Keratinocyte (primary cell): ENCODE measurements around the gene PEX7. TPM values are rescaled to one million over a fixed set of nuclear protein-coding genes. Genes with fewer than 3 reads are reported as not detected.

Source experiments
- DNase-seq: peaks from one replicate; pipeline ENCODE4 v3.0.0-alpha.2; 2011; ENCODE audit warnings: low read depth, missing footprints, low spot score
- FAIRE-seq: peaks from 2 replicates; lab custom pipeline; 2011; peaks lifted over from hg19 to GRCh38; lab: Jason Lieb, UNC
- H2AFZ ChIP-seq: 2 replicates; pipeline ENCODE4 v1.6.0; 2012; ENCODE audit warnings: low read length, control low read depth, inconsistent platforms; ENCODE audit not compliant: control insufficient read depth
- H3K27ac ChIP-seq: 2 replicates; pipeline ENCODE4 v1.5.1; 2011; ENCODE audit warnings: low read length; ENCODE audit not compliant: control insufficient read depth, insufficient read depth
- H3K27me3 ChIP-seq: 3 replicates; pipeline ENCODE4 v1.6.0; 2011; ENCODE audit warnings: low read length; ENCODE audit not compliant: control insufficient read depth, insufficient read depth; ENCODE audit errors: extremely low read depth
- H3K36me3 ChIP-seq, 2 experiments: 2 replicates in 1 of 2; 3 replicates in 1 of 2; pipeline ENCODE4 v1.5.1; 2011; ENCODE audit warnings: low read length in 2 of 2, mild to moderate bottlenecking in 1 of 2; ENCODE audit not compliant: control insufficient read depth in 2 of 2, insufficient read depth in 2 of 2; ENCODE audit errors: extremely low read depth in 1 of 2
- H3K4me1 ChIP-seq: 3 replicates; pipeline ENCODE4 v1.5.1; 2011; ENCODE audit warnings: low read length; ENCODE audit not compliant: control insufficient read depth, insufficient read depth; ENCODE audit errors: extremely low read depth
- H3K4me2 ChIP-seq: 3 replicates; pipeline ENCODE4 v1.6.0; 2011; ENCODE audit warnings: low read depth, low read length; ENCODE audit not compliant: control insufficient read depth, insufficient read depth; ENCODE audit errors: extremely low read depth
- H3K4me3 ChIP-seq, 3 experiments: fragments of 200-600 bp in 1 of 3; sonication (generic) in 1 of 3; 2 replicates in 2 of 3; 3 replicates in 1 of 3; pipeline ENCODE4 v1.5.1; 2011 to 2016; ENCODE audit warnings: low read length in 3 of 3, mild to moderate bottlenecking in 3 of 3, control low read depth in 2 of 3, inconsistent platforms in 1 of 3, low read depth in 1 of 3, mixed read lengths in 1 of 3, mixed run types in 1 of 3, moderate library complexity in 1 of 3; ENCODE audit not compliant: control insufficient read depth in 2 of 3, insufficient read depth in 2 of 3; ENCODE audit errors: extremely low read depth in 1 of 3
- H3K79me2 ChIP-seq: 2 replicates; pipeline ENCODE4 v1.6.0; 2012; ENCODE audit warnings: low read length; ENCODE audit not compliant: control insufficient read depth, insufficient read depth
- H3K9ac ChIP-seq: 3 replicates; pipeline ENCODE4 v1.6.0; 2011; ENCODE audit warnings: low read length; ENCODE audit not compliant: control insufficient read depth, insufficient read depth; ENCODE audit errors: extremely low read depth
- H3K9me1 ChIP-seq: 3 replicates; pipeline ENCODE4 v1.6.0; 2011; ENCODE audit warnings: low read length; ENCODE audit not compliant: control insufficient read depth, insufficient read depth; ENCODE audit errors: extremely low read depth
- H3K9me3 ChIP-seq: 2 replicates; pipeline ENCODE4 v1.5.1; 2012; ENCODE audit warnings: low read depth, low read length; ENCODE audit not compliant: control insufficient read depth
- H4K20me1 ChIP-seq: 3 replicates; pipeline ENCODE4 v1.6.0; 2011; ENCODE audit warnings: low read length; ENCODE audit not compliant: control insufficient read depth, insufficient read depth; ENCODE audit errors: extremely low read depth
- EZH2 ChIP-seq: IDR thresholded peaks from one replicate; pipeline ENCODE4 v1.6.1; 2012; ENCODE audit warnings: inconsistent platforms, mild to moderate bottlenecking, low read length, moderate library complexity
- dilution Hi-C: fragments of 300-500 bp; cut with MboI; formaldehyde crosslinking; loops from one replicate; pipeline ENCODE4 v1.7.0; 2020; ENCODE audit warnings: low sequenced_read_pairs; ENCODE audit not compliant: extremely low pct_ligation_motif_present
- polyA plus RNA-seq, 5 experiments: library from polyadenylated mRNA; depleted of rRNA in 3 of 5; stranded (reverse) in 3 of 5; stranded (forward) in 1 of 5; unstranded in 1 of 5; fragments of >200 nt; gene quantifications; 1 replicate in 1 of 5; 2 replicates in 3 of 5; 3 replicates in 1 of 5; pipeline versions ENCODE4 v1.2.1 to v1.2.3, GENCODE V29; 2011 to 2012; ENCODE audit warnings: missing spikeins in 2 of 5, low read depth in 1 of 5, low replicate concordance in 1 of 5
- TF ChIP-seq, protein P1 (sequence below), 3 experiments: IDR thresholded peaks in 1 of 3; conservative IDR thresholded peaks in 1 of 3; optimal IDR thresholded peaks in 1 of 3; 2 replicates in 2 of 3; 3 replicates in 1 of 3; pipeline versions ENCODE3 to v1.5.1; 2011; ENCODE audit warnings: low read length in 3 of 3, mild to moderate bottlenecking in 3 of 3, moderate library complexity in 2 of 3, control low read depth in 1 of 3, inconsistent platforms in 1 of 3; ENCODE audit not compliant: insufficient read depth in 2 of 3; ENCODE audit errors: extremely low read depth in 1 of 3

PEX7 gene
- polyA plus RNA-seq, 1 donor (not counting 4 experiments of a cell fraction or from before 2014, with no cell fraction given), result 15.6 TPM

DNA sequence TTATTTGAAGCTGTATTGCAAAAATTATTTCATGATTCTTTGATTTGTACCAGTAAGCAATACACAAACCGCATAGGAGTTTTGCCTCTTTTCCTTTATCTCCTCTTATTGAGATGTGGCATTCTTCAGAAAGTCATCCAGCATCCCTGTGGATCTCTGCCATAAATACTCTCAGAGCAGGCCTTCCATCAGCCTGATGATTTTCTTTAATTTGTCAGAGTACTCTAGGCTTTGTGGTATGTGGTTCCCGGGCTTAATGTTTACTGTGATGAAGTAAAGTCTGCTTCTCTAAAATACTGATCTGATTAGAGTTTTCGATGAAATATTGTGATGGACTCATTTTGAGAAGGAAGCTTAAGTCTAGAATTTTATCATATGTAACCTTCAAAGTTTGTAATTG lies 68.6 kb downstream of the PEX7 start:
- Histone ChIP-seq H3K36me3 (no peaks in the 10 kb centered on the region), H3K27ac (no peak overlapping the region), H3K79me2 (no peaks in the 10 kb centered on the region), H3K4me2 (no peak overlapping the region), H4K20me1 (no peaks in the 10 kb centered on the region), H3K27me3 (no peaks in the 10 kb centered on the region), H3K4me1 (no peaks in the 10 kb centered on the region), H3K4me3 (no peak overlapping the region), H3K9me3 (no peaks in the 10 kb centered on the region), H3K9ac (no peak overlapping the region), H3K9me1 (no peaks in the 10 kb centered on the region), H2AFZ (no peak overlapping the region)
- FAIRE-seq (no peak), DNase-seq (no peak)
- TF ChIP-seq, protein P1, sequence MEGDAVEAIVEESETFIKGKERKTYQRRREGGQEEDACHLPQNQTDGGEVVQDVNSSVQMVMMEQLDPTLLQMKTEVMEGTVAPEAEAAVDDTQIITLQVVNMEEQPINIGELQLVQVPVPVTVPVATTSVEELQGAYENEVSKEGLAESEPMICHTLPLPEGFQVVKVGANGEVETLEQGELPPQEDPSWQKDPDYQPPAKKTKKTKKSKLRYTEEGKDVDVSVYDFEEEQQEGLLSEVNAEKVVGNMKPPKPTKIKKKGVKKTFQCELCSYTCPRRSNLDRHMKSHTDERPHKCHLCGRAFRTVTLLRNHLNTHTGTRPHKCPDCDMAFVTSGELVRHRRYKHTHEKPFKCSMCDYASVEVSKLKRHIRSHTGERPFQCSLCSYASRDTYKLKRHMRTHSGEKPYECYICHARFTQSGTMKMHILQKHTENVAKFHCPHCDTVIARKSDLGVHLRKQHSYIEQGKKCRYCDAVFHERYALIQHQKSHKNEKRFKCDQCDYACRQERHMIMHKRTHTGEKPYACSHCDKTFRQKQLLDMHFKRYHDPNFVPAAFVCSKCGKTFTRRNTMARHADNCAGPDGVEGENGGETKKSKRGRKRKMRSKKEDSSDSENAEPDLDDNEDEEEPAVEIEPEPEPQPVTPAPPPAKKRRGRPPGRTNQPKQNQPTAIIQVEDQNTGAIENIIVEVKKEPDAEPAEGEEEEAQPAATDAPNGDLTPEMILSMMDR (optimal IDR thresholded peaks at IDR 0.05 in 1 of 3, IDR thresholded peaks at IDR 0.05 in 1 of 3, conservative IDR thresholded peaks at IDR 0.05 in 1 of 3; ENCODE audit: extremely low read depth in 1 of 3, insufficient read depth in 2 of 3, low read length in 3 of 3), result no peak
- TF ChIP-seq EZH2, result no peak
- dilution Hi-C loops, result no loop called here

DNA sequence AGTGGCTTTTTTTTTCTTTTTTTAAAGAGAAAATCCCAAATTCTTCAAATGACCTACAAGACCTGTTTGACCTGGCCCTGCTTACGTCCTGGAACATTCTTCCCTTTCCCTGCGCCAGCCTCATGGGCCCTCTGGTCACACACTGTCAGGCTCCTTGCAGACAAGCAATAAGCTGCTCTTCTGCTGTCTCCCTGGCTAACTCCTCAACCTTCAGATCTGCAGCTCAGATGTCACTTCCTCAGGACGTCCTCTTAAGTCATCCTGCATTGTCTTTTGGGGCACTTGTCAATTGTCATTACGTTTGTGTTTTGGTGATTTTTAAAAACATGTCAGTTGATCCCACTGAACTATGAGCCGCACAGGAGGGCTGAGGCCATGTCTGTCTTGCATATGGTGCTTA lies 70.8 kb downstream of the PEX7 start:
- H3K4me3 ChIP-seq, result no peak overlapping the region
- no peak overlapping the region for H3K27ac ChIP-seq
- no peaks in the 10 kb centered on the region for H4K20me1 ChIP-seq
- no peak overlapping the region for H3K9ac ChIP-seq
- DNase-seq, result no peak
- H2AFZ ChIP-seq, result no peak overlapping the region
- no peaks in the 10 kb centered on the region for H3K79me2 ChIP-seq
- TF ChIP-seq EZH2, result no peak
- TF ChIP-seq, protein P1 (optimal IDR thresholded peaks at IDR 0.05 in 1 of 3, IDR thresholded peaks at IDR 0.05 in 1 of 3, conservative IDR thresholded peaks at IDR 0.05 in 1 of 3; ENCODE audit: extremely low read depth in 1 of 3, insufficient read depth in 2 of 3, low read length in 3 of 3), result no peak
- H3K36me3 ChIP-seq, result no peaks in the 10 kb centered on the region
- dilution Hi-C loops, result no loop called here
- H3K4me1 ChIP-seq, result no peaks in the 10 kb centered on the region
- no peaks in the 10 kb centered on the region for H3K27me3 ChIP-seq
- no peak overlapping the region for H3K4me2 ChIP-seq
- no peaks in the 10 kb centered on the region for H3K9me3 ChIP-seq
- H3K9me1 ChIP-seq, result no peaks in the 10 kb centered on the region
- no peak for FAIRE-seq
